ENCODE results near the gene KAT8. TPM values are rescaled to one million over a fixed set of nuclear protein-coding genes. Genes with fewer than 3 reads are reported as not detected.

KAT8 gene
- total and polyA plus RNA-seq, 2 of the 13 experiments (the other 11 are each of a cell fraction or from before 2014, with no cell fraction given), result 79.0 to 84.2 TPM

DNA sequence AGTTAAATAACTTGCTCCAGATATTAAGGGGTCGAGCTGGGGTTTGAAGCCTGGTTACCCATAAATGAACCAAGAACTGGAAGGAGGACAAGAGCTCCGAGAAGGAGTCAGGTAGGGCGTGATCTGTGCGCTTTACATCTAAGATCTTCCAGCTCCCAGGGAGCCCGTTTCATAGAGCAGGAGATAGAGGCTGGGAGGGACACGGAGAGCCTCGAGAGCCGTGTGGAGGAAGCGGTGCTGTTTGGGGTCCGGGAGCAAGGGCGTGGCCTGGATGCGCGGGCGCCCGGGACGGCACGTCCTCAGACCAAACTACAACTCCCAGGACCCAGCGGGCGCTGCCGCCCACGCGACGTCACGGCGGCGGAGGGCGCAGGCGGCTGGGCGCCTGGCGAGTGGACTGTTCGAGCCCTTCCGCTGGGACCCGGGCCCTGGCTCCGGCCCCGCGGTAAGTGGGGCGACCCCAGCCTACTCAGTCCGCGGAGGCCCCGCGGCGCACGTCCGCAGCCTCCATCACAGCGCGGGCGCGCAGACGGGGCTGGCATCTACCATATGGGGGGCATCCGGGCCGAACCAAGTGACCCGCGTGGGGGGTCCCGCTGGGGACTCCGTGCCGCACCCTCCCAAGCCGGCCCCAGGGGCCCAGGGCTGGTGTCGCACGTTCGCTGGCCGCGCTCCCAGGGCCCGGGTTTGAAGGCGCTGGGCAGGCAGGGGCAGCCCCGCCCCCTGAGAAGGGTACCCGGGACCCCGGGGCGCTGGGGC lies 9.2 kb upstream of the KAT8 start, which contains the start of gene BCKDK (continued):
- TF ChIP-seq, protein P1, sequence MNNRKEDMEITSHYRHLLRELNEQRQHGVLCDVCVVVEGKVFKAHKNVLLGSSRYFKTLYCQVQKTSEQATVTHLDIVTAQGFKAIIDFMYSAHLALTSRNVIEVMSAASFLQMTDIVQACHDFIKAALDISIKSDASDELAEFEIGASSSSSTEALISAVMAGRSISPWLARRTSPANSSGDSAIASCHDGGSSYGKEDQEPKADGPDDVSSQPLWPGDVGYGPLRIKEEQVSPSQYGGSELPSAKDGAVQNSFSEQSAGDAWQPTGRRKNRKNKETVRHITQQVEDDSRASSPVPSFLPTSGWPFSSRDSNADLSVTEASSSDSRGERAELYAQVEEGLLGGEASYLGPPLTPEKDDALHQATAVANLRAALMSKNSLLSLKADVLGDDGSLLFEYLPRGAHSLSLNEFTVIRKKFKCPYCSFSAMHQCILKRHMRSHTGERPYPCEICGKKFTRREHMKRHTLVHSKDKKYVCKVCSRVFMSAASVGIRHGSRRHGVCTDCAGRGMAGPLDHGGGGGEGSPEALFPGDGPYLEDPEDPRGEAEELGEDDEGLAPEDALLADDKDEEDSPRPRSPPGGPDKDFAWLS (CRISPR knock-in tag; IDR thresholded peaks at IDR 0.05; ENCODE audit: borderline replicate concordance), result peak; percentile 26; the same call in 1 of the 2 replicates
- TF ChIP-seq, protein P2, sequence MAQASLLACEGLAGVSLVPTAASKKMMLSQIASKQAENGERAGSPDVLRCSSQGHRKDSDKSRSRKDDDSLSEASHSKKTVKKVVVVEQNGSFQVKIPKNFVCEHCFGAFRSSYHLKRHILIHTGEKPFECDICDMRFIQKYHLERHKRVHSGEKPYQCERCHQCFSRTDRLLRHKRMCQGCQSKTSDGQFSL (CRISPR knock-in tag; IDR thresholded peaks at IDR 0.05), result no peak
- TF ChIP-seq, protein P3, sequence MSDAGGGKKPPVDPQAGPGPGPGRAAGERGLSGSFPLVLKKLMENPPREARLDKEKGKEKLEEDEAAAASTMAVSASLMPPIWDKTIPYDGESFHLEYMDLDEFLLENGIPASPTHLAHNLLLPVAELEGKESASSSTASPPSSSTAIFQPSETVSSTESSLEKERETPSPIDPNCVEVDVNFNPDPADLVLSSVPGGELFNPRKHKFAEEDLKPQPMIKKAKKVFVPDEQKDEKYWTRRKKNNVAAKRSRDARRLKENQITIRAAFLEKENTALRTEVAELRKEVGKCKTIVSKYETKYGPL (CRISPR knock-in tag; IDR thresholded peaks at IDR 0.05), result no peak
- TF ChIP-seq KAT7 (CRISPR knock-in tag; IDR thresholded peaks at IDR 0.05; ENCODE audit: borderline replicate concordance), result peak; percentile 83; the same call in 1 of the 2 replicates
- 0 out of 2 replicates have a peak, but pooled peaks have one; percentile 16 for TF ChIP-seq NFKBIZ (CRISPR knock-in tag; IDR thresholded peaks at IDR 0.05)
- TF ChIP-seq THAP11 (CRISPR knock-in tag; IDR thresholded peaks at IDR 0.05), result peak; percentile 100
- TF ChIP-seq, protein P4, sequence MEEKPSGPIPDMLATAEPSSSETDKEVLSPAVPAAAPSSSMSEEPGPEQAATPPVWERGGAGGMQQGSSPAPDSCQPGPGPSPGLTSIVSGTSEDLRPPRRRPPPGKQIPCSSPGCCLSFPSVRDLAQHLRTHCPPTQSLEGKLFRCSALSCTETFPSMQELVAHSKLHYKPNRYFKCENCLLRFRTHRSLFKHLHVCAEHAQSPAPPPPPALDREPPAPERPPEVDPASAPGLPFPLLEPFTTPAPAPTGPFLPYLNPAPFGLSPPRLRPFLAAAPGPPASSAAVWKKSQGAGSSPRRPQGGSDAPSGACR (CRISPR knock-in tag; IDR thresholded peaks at IDR 0.05), result 0 out of 2 replicates have a peak, but pooled peaks have one; percentile 56
- 0 out of 2 replicates have a peak, but pooled peaks have one; percentile 29 for TF ChIP-seq CENPT (CRISPR knock-in tag; IDR thresholded peaks at IDR 0.05; ENCODE audit: low read depth)
- TF ChIP-seq ZSCAN21 (CRISPR knock-in tag; IDR thresholded peaks at IDR 0.05; ENCODE audit: borderline replicate concordance), result peak; percentile 84
- no peak for TF ChIP-seq ZFAT (CRISPR knock-in tag; conservative IDR thresholded peaks at IDR 0.05)
- TF ChIP-seq KDM2A (CRISPR knock-in tag; IDR thresholded peaks at IDR 0.05; ENCODE audit: borderline replicate concordance, low read depth), result peak; percentile 86
- TF ChIP-seq, protein P5, sequence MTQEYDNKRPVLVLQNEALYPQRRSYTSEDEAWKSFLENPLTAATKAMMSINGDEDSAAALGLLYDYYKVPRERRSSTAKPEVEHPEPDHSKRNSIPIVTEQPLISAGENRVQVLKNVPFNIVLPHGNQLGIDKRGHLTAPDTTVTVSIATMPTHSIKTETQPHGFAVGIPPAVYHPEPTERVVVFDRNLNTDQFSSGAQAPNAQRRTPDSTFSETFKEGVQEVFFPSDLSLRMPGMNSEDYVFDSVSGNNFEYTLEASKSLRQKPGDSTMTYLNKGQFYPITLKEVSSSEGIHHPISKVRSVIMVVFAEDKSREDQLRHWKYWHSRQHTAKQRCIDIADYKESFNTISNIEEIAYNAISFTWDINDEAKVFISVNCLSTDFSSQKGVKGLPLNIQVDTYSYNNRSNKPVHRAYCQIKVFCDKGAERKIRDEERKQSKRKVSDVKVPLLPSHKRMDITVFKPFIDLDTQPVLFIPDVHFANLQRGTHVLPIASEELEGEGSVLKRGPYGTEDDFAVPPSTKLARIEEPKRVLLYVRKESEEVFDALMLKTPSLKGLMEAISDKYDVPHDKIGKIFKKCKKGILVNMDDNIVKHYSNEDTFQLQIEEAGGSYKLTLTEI (CRISPR knock-in tag; conservative IDR thresholded peaks at IDR 0.05), result no peak
- TF ChIP-seq, protein P6, sequence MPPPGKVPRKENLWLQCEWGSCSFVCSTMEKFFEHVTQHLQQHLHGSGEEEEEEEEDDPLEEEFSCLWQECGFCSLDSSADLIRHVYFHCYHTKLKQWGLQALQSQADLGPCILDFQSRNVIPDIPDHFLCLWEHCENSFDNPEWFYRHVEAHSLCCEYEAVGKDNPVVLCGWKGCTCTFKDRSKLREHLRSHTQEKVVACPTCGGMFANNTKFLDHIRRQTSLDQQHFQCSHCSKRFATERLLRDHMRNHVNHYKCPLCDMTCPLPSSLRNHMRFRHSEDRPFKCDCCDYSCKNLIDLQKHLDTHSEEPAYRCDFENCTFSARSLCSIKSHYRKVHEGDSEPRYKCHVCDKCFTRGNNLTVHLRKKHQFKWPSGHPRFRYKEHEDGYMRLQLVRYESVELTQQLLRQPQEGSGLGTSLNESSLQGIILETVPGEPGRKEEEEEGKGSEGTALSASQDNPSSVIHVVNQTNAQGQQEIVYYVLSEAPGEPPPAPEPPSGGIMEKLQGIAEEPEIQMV (CRISPR knock-in tag; IDR thresholded peaks at IDR 0.05; ENCODE audit: low read depth), result peak; percentile 21; the same call in 1 of the 2 replicates
- TF ChIP-seq, protein P7, sequence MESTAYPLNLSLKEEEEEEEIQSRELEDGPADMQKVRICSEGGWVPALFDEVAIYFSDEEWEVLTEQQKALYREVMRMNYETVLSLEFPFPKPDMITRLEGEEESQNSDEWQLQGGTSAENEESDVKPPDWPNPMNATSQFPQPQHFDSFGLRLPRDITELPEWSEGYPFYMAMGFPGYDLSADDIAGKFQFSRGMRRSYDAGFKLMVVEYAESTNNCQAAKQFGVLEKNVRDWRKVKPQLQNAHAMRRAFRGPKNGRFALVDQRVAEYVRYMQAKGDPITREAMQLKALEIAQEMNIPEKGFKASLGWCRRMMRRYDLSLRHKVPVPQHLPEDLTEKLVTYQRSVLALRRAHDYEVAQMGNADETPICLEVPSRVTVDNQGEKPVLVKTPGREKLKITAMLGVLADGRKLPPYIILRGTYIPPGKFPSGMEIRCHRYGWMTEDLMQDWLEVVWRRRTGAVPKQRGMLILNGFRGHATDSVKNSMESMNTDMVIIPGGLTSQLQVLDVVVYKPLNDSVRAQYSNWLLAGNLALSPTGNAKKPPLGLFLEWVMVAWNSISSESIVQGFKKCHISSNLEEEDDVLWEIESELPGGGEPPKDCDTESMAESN (CRISPR knock-in tag; conservative IDR thresholded peaks at IDR 0.05), result no peak; the same call in 1 of the 2 replicates
- TF ChIP-seq ZFP41 (CRISPR knock-in tag; IDR thresholded peaks at IDR 0.05; ENCODE audit: borderline replicate concordance), result no peak; the same call in 1 of the 2 replicates
- TF ChIP-seq, protein P8, sequence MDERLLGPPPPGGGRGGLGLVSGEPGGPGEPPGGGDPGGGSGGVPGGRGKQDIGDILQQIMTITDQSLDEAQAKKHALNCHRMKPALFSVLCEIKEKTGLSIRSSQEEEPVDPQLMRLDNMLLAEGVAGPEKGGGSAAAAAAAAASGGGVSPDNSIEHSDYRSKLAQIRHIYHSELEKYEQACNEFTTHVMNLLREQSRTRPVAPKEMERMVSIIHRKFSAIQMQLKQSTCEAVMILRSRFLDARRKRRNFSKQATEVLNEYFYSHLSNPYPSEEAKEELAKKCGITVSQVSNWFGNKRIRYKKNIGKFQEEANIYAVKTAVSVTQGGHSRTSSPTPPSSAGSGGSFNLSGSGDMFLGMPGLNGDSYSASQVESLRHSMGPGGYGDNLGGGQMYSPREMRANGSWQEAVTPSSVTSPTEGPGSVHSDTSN (CRISPR knock-in tag; IDR thresholded peaks at IDR 0.05), result no peak

All from HepG2 (cell line).